NCI-H2081 (cell line): ENCODE measurements around the gene AMMECR1.

Source experiments
- DNase-seq, 2 experiments: peaks; one replicate each; lab custom pipeline; 2025; lab: John Stamatoyannopoulos, UW

AMMECR1 gene

DNA sequence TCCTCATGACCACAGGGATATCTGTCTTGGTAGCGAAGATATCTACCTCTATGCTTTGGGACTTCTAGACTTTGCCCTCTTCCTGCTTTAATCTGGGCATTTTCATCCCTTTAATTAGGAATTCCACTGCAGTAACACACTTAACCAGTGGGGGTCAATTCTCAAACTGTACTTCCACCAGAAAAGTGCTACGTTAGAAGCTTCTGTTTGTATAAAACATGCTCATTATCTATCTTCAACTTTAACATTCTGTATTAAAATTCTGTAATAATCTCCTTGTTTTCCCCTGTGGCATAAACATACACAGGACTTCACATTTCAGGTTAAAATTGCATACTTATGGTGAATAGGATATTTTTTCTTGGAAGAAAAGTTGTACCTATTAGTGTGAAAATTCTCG, 105.6 kb downstream of the AMMECR1 start:
- no peak for DNase-seq

GRCh38 chrX:110211340-110211739, 106.5 kb downstream of the AMMECR1 start:
- no peak for DNase-seq

- peak; percentile 49 to 87 for DNase-seq
These were observed 107.3 kb downstream of the AMMECR1 start for GRCh38 chrX:110210417-110211139.

GRCh38 chrX:110208092-110208491, 109.8 kb downstream of the AMMECR1 start:
- no peak for DNase-seq

DNA sequence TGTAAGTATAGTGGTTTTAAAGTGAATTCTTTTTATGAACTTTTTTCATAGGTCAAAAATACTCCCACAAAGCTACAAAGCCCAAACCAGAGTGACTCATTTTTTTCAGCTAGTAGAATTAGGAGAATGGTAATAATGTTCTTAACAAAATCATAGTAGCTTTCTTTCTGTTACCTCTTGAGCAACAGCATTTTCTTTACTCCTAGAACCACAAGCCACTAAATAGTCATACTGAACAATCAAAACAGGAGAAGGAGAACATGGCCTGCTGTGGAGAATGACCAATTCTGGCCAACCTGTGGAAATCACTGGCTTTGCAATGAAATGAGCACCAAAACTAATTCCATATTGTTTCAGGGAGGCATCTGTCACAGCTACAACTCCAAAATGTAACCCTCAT, 112.9 kb downstream of the AMMECR1 start:
- DNase-seq, result no peak

GRCh38 chrX:110201799-110202198, 116.1 kb downstream of the AMMECR1 start:
- DNase-seq, result no peak

- no peak for DNase-seq
These were observed 122.9 kb downstream of the AMMECR1 start for GRCh38 chrX:110194977-110195376.

GRCh38 chrX:110192516-110192915, 125.4 kb downstream of the AMMECR1 start:
- no peak for DNase-seq

DNA sequence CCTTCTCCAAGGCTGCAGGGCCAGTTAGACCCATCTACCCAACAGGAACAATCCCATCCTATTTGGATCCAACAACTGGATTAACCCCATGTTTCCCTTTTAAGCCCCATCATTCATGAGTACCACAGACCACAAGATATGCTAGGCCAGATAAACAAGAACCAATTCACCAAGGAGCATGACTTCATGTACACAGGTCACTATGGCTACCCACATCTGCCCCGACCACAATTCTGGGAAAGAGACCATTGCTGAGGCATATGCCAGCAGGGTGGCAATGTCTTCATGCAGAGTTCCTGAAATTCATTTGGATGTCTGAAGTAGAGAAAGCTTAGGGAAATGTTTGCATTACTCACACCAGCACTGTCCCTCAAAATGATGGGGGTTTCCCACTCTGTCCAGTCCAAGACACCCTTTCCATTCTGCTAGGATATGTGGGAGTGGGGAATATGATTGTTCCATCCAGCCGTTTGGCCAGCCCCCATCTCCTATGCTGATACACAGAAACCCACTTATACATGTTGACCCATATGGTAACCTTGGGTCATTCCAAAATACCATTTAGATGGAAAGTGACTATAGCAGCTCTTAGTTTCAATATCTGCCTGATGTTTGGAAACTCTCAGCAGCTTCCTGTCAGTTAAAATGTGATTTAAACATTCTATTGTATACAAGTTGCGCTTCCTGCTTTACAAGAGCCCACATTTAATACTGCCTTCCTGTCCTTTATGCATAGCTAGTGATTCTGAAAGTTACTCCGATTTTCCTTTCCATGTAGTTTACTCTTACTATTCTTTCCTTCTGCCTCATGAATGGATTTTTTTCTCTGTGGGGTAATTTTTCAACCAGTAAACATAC, 129.0 kb downstream of the AMMECR1 start:
- no peak for DNase-seq

DNA sequence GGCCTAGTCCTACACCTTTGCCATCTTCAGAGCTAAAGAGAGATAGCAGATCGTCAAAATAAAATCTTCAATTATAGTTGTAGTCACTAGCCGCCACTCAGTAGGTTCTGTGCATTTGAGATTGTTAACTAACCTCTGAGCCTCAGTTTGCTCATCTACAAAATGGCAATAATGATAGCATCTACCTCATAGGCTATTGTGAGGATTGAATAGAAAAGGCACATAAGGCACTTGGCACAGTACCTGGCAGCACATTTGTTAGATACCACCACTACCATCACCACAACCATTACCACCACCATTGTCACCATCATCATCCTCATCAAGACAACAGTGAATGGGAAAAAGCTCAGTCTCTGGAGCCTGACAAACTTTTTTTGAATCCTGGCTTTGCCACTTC, 134.6 kb downstream of the AMMECR1 start:
- no peak for DNase-seq

GRCh38 chrX:110182865-110183264, 135.0 kb downstream of the AMMECR1 start:
- DNase-seq, result no peak

- no peak for DNase-seq
These were observed 135.5 kb downstream of the AMMECR1 start for GRCh38 chrX:110182362-110182761.

DNA sequence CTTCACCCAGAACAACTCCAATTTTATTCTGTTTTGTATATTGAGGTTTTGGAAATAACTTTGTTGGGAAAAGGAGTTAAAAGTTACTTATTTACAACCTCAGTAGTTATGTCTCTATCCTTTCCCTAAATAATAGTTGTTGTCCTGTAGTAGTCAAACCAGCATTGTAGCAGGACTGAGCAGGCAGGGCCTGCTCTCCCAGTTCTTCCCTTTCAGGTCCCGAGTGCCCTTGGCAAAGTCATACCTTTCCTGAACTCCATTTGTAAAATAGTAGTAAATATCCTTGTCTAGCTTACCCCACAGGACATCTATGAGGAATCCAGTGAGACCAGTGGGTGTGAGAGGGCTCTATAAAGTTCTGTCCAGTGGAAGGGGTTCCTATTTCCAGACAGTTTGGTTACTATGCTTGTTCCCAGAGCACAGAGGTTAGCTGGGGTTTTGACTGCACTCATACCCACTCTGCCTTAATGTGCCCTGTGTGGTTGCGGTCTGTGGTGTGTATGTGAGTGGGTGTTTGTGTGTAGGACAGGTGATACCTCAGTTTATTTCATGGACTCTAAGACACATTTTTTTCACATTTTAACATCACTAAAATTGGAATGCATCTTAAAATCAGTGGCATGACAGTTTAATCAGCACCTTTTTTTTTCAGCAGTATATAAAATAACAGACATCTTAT, 136.3 kb downstream of the AMMECR1 start:
- DNase-seq, result no peak

DNA sequence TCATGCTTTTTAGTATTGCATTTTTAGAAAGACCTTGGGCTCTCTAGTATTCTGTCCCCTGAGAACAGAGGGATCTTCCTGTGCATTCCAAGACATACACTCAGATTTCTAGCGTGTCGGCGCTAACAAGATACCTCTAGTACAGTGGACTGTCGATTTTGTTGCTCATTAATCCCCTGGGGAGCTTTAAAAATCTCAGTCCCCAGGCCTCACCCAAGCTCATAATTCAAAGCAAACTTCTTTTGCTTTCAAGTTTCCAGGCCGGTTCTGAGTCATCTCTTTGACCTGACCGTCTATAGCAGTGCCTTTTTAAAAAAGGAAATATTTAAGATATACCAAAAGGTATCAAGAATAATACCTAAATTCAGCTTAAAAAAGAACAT, 137.0 kb downstream of the AMMECR1 start:
- DNase-seq, result no peak

DNA sequence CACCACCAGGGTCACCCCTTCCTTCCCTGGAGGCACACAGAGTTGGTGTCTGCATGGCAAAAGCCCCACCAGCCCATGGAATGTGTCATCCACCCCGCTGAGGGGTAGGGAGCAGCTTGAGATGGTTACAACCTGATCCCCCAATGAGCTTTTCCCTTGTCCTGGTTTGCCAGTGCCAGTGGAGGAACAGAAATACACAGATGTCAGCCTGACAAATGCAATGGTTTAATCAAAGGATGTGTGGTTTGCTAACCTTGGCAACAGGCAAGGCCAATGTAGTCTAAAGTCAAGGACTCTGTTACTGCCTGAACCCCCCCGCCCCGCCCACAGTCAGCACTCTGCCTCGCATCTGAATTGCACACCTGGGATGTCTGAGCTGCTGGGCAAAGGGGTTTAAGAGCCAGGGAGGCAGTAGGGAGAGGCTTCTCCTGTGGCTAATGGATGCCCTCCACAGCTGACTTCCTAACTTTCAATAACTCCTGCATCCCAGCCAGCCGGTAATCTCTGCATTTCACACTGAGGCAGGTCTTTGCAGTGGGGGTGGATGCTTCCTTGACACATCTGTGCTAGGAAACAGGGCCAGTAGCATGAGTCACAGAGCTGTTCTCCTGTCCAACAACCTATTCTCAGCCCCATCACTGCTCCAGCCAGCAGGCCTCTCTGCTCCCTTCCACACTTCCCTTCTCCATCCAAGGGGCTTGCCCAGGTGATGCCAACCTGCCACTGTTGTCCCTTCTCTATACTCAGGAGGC, 137.5 kb downstream of the AMMECR1 start:
- DNase-seq, result no peak

DNA sequence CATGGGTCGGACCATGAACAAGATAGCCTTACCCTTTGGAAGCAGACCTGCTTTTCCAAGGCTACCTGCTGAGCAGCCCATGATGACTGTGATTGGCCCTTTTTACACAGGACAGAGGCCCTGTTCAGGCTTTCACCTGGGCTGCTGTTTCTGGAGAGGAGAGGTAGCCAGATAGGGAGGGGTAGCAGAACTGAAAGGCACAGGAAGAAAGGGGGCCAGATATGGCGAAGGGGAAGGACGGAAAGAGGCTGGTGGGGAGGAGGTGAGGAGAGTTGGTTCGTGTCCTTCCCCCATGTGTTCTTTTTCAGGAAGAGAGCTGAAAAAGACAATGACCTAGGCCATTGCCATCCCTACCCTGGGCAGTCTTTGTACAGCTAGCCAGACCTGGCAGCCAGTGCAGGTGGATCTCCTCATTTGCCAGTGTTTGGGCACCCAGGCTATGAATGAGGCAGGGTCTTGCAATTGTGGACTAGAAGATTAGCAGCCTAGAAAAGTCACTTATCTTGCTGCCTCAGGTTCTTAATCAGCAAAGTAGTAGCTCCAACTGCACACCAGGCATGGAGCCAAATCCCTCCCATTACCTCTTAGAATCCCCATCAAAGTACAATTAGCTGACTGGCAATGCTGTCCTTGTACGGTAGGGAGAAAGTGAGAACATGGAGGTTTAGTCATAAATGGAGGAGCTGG, 139.6 kb downstream of the AMMECR1 start:
- peak in 1 of 2 experiments; percentile 25 for DNase-seq

DNA sequence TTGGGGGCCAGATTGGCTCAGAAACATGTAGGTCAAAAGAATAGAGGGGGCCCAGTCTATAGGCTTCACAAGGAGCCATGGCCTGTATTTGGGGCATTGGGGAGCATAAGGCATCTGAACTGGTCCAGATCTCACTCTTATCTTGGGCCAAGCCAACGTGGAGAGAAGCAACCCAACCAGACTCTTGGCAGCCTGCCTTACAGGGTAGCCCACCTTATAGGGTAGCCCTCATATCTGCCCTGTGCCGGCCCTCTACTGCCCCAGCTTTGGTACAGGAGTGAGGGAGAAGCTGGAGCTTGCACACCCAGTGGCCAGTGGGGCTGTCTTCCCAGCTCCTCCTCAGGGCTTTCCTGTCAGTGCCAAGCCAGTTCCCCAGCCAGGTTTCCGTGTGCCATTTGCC, 142.2 kb downstream of the AMMECR1 start:
- no peak for DNase-seq

DNA sequence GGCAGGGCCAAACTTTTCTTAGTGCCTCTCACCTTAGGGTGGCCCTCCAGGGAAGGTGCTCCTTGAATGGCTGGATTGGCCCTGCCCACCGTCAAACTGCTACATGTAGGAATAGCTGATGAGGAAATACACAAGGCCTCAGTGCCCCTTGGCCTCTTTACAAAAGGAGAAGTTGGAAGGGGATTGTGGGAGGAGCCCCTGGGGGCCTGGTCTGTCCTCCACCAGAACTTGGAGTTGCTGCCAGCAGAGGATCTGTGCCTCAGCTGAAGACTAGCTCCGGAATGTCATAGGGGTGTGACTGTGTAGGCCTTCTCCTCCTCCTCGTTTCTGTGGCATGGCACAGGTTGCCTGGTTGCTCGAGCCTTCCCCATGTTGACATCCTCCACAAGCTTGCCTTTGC, 142.7 kb downstream of the AMMECR1 start:
- no peak for DNase-seq

- DNase-seq, result no peak
These were observed 144.4 kb downstream of the AMMECR1 start for GRCh38 chrX:110173192-110174175.

DNA sequence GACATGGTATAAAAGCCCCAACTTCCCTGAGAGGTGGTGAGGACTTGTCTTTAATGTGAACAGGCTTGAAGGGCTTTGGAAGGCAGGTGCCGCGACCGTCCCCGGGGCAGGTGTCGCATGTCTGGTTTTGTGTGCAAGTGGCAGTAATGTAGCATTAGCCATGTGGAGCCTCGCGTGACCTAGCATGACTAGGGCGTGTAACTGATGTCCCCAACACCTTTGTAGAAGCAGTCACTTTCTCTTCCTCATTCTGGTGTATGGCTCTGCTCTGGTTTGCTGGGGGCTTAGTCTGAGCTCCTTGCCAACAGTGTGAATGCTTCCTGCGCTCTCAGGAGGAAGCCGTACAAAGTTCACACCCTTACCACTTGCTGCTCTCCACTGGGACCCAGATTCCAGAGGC, 145.7 kb downstream of the AMMECR1 start:
- DNase-seq, result no peak
